HepG2 (cell line): ENCODE results near the gene ISCA2. TPM values are rescaled to one million over a fixed set of nuclear protein-coding genes. Genes with fewer than 3 reads are reported as not detected.

Experiments used
- ATAC-seq: fragments of 200-7000 bp; cut with Tn5 transposase; 3 replicates; pipeline ENCODE4 v1.9.1; 2020; ENCODE audit warnings: mild to moderate bottlenecking, moderate library complexity
- BruUV-seq: library from RNA; stranded (reverse); fragments of 400-500 nt; replicated peaks from 2 replicates; lab custom pipeline; 2021; lab: Mats Ljungman, UMichigan
- CTCF ChIA-PET: fragments of 300-600 bp; formaldehyde crosslinking; extraction: SDS; loops from one replicate; lab custom pipeline; 2021; ENCODE audit warnings: low total read pairs, inconsistent platforms, low intra/inter-chr PET ratio; lab: Yijun Ruan, JAX
- POLR2A ChIA-PET: fragments of 350-600 bp; sonication (Branson Sonifier 250); formaldehyde crosslinking; loops from one replicate; lab custom pipeline; 2020; ENCODE audit warnings: antibody characterized with exemption, inconsistent platforms; lab: Yijun Ruan, JAX
- DNase-seq: peaks from one replicate; pipeline ENCODE4 v3.0.0-alpha.2; 2015; ENCODE audit warnings: low spot score
- FAIRE-seq: peaks from 3 replicates; lab custom pipeline; 2011; peaks lifted over from hg19 to GRCh38; lab: Jason Lieb, UNC
- H2AFZ ChIP-seq: one replicate; pipeline ENCODE4 v1.6.1; 2011; ENCODE audit warnings: low read length, inconsistent platforms
- H3K27ac ChIP-seq: fragments of 300-600 bp; 3 replicates; pipeline ENCODE4 v1.8.0; 2011; ENCODE audit warnings: mixed run types, mild to moderate bottlenecking, mixed read lengths, low read length, inconsistent platforms; ENCODE audit not compliant: insufficient read depth; ENCODE audit errors: extremely low read length
- H3K27me3 ChIP-seq, 2 experiments: fragments of 200-600 bp in 1 of 2; 2 replicates in 1 of 2; 3 replicates in 1 of 2; pipeline versions ENCODE4 v1.6.0 to v1.8.0; 2011; ENCODE audit warnings: low read length in 2 of 2, mild to moderate bottlenecking in 2 of 2, moderate library complexity in 2 of 2, inconsistent platforms in 1 of 2; ENCODE audit not compliant: insufficient read depth in 2 of 2, control insufficient read depth in 1 of 2
- H3K36me3 ChIP-seq, 2 experiments: fragments of 200-600 bp in 1 of 2; replicated peaks in 1 of 2; 2 replicates in 1 of 2; 3 replicates in 1 of 2; pipeline versions ENCODE4 v1.5.1 to v1.8.0; 2011; ENCODE audit warnings: low read length in 2 of 2, inconsistent platforms in 1 of 2; ENCODE audit not compliant: insufficient read depth in 2 of 2, control insufficient read depth in 1 of 2
- H3K4me1 ChIP-seq: 2 replicates; pipeline ENCODE4 v1.5.1; 2012; ENCODE audit warnings: low read length, inconsistent platforms; ENCODE audit not compliant: insufficient read depth
- H3K4me2 ChIP-seq: 2 replicates; pipeline ENCODE4 v1.6.0; 2011; ENCODE audit warnings: low read depth, low read length, inconsistent platforms
- H3K4me3 ChIP-seq, 3 experiments: fragments of 200-600 bp in 1 of 3; sonication (generic), shearing (Covaris generic) in 1 of 3; replicated peaks in 1 of 3; 2 replicates each; pipeline ENCODE4 v1.5.1; 2011 to 2016; ENCODE audit warnings: low read length in 3 of 3, inconsistent platforms in 2 of 3, low read depth in 2 of 3, mild to moderate bottlenecking in 2 of 3, control low read depth in 1 of 3, mixed read lengths in 1 of 3; ENCODE audit not compliant: insufficient read depth in 1 of 3
- H3K79me2 ChIP-seq: one replicate; pipeline ENCODE4 v1.6.1; 2011; ENCODE audit warnings: low read length, inconsistent platforms; ENCODE audit not compliant: insufficient read depth
- H3K9ac ChIP-seq: 2 replicates; pipeline ENCODE4 v1.6.0; 2011; ENCODE audit warnings: mild to moderate bottlenecking, low read depth, low read length, inconsistent platforms; ENCODE audit not compliant: insufficient read depth
- H3K9me3 ChIP-seq: 2 replicates; pipeline ENCODE4 v1.5.1; 2012; ENCODE audit warnings: mild to moderate bottlenecking, low read length
- H4K20me1 ChIP-seq: 2 replicates; pipeline ENCODE4 v1.6.0; 2011; ENCODE audit warnings: inconsistent platforms, mild to moderate bottlenecking, low read length, moderate library complexity; ENCODE audit not compliant: insufficient read depth
- EEA1 ChIP-seq: sonication (generic); formaldehyde crosslinking; IDR thresholded peaks from 2 replicates; pipeline ENCODE4 v1.5.1; 2020; ENCODE audit warnings: mild to moderate bottlenecking, missing genetic modification reagents, borderline replicate concordance
- YY1 ChIP-seq: IDR thresholded peaks from 2 replicates; pipeline ENCODE4 v1.6.1; 2011; ENCODE audit warnings: low read length, low read depth, moderate library complexity, mild to moderate bottlenecking; ENCODE audit not compliant: insufficient read depth, insufficient replicate concordance
- ZNF552 ChIP-seq: sonication (generic); formaldehyde crosslinking; IDR thresholded peaks from 2 replicates; pipeline ENCODE4 v1.9.0; 2022; ENCODE audit warnings: missing genetic modification reagents, mild to moderate bottlenecking, borderline replicate concordance
- ZSCAN30 ChIP-seq: sonication (generic); formaldehyde crosslinking; IDR thresholded peaks from 2 replicates; pipeline ENCODE4 v1.5.0; 2020; ENCODE audit warnings: mild to moderate bottlenecking, missing genetic modification reagents
- WGBS: methylation state at CpG from one replicate; pipeline ENCODE4 v1.1.6; 2017; ENCODE audit warnings: low lambda C conversion rate; 5-methylcytosine and 5-hydroxymethylcytosine counted together
- in situ Hi-C: cut with HindIII; loops from 2 replicates; pipeline ENCODE4 v1.10.0; 2017; ENCODE audit warnings: low pct_unique_long_range_greater_than_20kb; ENCODE audit not compliant: extremely low pct_ligation_motif_present
- intact Hi-C: fragments of 100-400 bp; cut with micrococcal nuclease; formaldehyde crosslinking; loops from one replicate; pipeline ENCODE4 v1.10.0; 2022; ENCODE audit not compliant: unreplicated experiment
- polyA plus RNA-seq, 8 experiments: library from polyadenylated mRNA; depleted of rRNA in 3 of 8; stranded (reverse) in 7 of 8; unstranded in 1 of 8; fragments of >200 nt; fragmentation: Illumina TruSeq in 4 of 8; extraction: Trizol in 4 of 8; gene quantifications; 2 replicates each; pipeline versions ENCODE4 v1.2.1 to v1.2.3, GENCODE V29; 2011 to 2016; ENCODE audit warnings: low read depth in 4 of 8, missing spikeins in 1 of 8, mixed read lengths in 1 of 8; ENCODE audit not compliant: insufficient read depth in 1 of 8
- total RNA-seq, 5 experiments: library from RNA; depleted of rRNA; stranded (reverse); fragments of >200 nt; fragmentation: Illumina TruSeq; extraction: Trizol; gene quantifications; 2 replicates each; pipeline ENCODE4 v1.2.3, GENCODE V29; 2016; ENCODE audit warnings: low read depth in 1 of 5
- TF ChIP-seq, protein P1 (sequence below): sonication (generic); formaldehyde crosslinking; IDR thresholded peaks from 2 replicates; pipeline ENCODE4 v1.5.0; 2020; ENCODE audit warnings: missing genetic modification reagents
- TF ChIP-seq, protein P2 (sequence below): sonication (generic); formaldehyde crosslinking; IDR thresholded peaks from 2 replicates; pipeline ENCODE4 v1.5.1; 2020; ENCODE audit warnings: mild to moderate bottlenecking, missing genetic modification reagents, borderline replicate concordance
- TF ChIP-seq, protein P3 (sequence below): sonication (generic); formaldehyde crosslinking; IDR thresholded peaks from 2 replicates; pipeline ENCODE4 v1.5.1; 2020; ENCODE audit warnings: mild to moderate bottlenecking, missing genetic modification reagents, borderline replicate concordance

ISCA2 gene
- total and polyA plus RNA-seq, 2 of the 13 experiments (the other 11 are each of a cell fraction or from before 2014, with no cell fraction given): 32.1 to 43.4 TPM

DNA sequence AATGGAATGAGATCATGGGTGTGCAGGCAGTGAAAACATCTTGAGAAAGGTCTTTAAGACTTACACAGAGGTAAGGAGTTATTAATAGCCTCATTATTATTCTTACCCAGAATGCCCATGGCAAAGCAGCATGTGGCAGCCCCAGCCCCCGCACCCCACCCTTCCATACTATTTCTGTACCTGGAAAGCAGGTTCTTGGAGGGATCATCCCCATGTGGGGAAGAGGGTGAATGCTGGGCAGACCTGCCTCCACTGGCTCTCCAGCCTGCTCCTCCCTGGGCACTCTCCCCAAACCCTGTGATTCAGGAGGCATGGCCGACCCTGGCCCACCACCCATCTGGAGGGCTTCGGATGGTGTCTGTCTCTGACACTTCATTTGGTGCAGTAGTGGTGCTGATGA lies 28.8 kb upstream of the ISCA2 start:
- no peak overlapping the region for H3K27ac ChIP-seq
- DNase-seq (no peak), ATAC-seq (no peak), FAIRE-seq (no peak)
- H3K4me2 ChIP-seq: no peak overlapping the region
- in situ Hi-C loops (no loop called here), intact Hi-C loops (no loop called here)
- BruUV-seq: no TSS peak
- no peak overlapping the region for H3K4me3 ChIP-seq
- H3K9ac ChIP-seq: no peak overlapping the region
- H2AFZ ChIP-seq: no peak overlapping the region
- WGBS: 46% methylated on average over 3 of the region's 3 CpGs
- no peaks in the 10 kb centered on the region for H3K9me3 ChIP-seq
- POLR2A ChIA-PET: no interaction called here
- no peaks in the 10 kb centered on the region for H3K27me3 ChIP-seq
- H4K20me1 ChIP-seq: no peaks in the 10 kb centered on the region
- H3K36me3 ChIP-seq: no peaks in the 10 kb centered on the region
- H3K79me2 ChIP-seq: no peaks in the 10 kb centered on the region
- no peaks in the 10 kb centered on the region for H3K4me1 ChIP-seq
- CTCF ChIA-PET: no interaction called here
- no peak for TF ChIP-seq EEA1
- TF ChIP-seq, protein P1, sequence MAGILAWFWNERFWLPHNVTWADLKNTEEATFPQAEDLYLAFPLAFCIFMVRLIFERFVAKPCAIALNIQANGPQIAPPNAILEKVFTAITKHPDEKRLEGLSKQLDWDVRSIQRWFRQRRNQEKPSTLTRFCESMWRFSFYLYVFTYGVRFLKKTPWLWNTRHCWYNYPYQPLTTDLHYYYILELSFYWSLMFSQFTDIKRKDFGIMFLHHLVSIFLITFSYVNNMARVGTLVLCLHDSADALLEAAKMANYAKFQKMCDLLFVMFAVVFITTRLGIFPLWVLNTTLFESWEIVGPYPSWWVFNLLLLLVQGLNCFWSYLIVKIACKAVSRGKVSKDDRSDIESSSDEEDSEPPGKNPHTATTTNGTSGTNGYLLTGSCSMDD (CRISPR knock-in tag): no peak
- no peak for TF ChIP-seq ZSCAN30 (CRISPR knock-in tag)
- TF ChIP-seq, protein P2, sequence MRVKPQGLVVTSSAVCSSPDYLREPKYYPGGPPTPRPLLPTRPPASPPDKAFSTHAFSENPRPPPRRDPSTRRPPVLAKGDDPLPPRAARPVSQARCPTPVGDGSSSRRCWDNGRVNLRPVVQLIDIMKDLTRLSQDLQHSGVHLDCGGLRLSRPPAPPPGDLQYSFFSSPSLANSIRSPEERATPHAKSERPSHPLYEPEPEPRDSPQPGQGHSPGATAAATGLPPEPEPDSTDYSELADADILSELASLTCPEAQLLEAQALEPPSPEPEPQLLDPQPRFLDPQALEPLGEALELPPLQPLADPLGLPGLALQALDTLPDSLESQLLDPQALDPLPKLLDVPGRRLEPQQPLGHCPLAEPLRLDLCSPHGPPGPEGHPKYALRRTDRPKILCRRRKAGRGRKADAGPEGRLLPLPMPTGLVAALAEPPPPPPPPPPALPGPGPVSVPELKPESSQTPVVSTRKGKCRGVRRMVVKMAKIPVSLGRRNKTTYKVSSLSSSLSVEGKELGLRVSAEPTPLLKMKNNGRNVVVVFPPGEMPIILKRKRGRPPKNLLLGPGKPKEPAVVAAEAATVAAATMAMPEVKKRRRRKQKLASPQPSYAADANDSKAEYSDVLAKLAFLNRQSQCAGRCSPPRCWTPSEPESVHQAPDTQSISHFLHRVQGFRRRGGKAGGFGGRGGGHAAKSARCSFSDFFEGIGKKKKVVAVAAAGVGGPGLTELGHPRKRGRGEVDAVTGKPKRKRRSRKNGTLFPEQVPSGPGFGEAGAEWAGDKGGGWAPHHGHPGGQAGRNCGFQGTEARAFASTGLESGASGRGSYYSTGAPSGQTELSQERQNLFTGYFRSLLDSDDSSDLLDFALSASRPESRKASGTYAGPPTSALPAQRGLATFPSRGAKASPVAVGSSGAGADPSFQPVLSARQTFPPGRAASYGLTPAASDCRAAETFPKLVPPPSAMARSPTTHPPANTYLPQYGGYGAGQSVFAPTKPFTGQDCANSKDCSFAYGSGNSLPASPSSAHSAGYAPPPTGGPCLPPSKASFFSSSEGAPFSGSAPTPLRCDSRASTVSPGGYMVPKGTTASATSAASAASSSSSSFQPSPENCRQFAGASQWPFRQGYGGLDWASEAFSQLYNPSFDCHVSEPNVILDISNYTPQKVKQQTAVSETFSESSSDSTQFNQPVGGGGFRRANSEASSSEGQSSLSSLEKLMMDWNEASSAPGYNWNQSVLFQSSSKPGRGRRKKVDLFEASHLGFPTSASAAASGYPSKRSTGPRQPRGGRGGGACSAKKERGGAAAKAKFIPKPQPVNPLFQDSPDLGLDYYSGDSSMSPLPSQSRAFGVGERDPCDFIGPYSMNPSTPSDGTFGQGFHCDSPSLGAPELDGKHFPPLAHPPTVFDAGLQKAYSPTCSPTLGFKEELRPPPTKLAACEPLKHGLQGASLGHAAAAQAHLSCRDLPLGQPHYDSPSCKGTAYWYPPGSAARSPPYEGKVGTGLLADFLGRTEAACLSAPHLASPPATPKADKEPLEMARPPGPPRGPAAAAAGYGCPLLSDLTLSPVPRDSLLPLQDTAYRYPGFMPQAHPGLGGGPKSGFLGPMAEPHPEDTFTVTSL (CRISPR knock-in tag): no peak
- no peak for TF ChIP-seq ZNF552 (CRISPR knock-in tag)
- no peak for TF ChIP-seq YY1
- TF ChIP-seq, protein P3, sequence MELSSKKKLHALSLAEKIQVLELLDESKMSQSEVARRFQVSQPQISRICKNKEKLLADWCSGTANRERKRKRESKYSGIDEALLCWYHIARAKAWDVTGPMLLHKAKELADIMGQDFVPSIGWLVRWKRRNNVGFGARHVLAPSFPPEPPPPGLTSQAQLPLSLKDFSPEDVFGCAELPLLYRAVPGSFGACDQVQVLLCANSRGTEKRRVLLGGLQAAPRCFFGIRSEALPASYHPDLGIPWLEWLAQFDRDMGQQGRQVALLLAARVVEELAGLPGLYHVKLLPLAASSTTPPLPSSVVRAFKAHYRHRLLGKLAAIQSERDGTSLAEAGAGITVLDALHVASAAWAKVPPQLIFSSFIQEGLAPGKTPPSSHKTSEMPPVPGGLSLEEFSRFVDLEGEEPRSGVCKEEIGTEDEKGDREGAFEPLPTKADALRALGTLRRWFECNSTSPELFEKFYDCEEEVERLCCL (CRISPR knock-in tag): no peak
